BLaER1 treated with 17β-estradiol and CSF1 and Interleukin-3, amounts not matched to agents 10 nM and 100 nM (cell line): ENCODE measurements around the gene HLCS.

Experiments used
- H3K27ac ChIP-seq, 11 experiments: shearing (Covaris generic); formaldehyde crosslinking; 2 replicates each; pipeline ENCODE4 v1.8.1; 2022
- H3K27me3 ChIP-seq, 11 experiments: shearing (Covaris generic); formaldehyde crosslinking; 2 replicates each; pipeline ENCODE4 v1.8.1; 2022
- H3K36me3 ChIP-seq, 11 experiments: shearing (Covaris generic); formaldehyde crosslinking; 2 replicates each; pipeline ENCODE4 v1.8.1; 2022
- H3K4me1 ChIP-seq, 10 experiments: shearing (Covaris generic); formaldehyde crosslinking; 2 replicates each; pipeline ENCODE4 v1.8.1; 2022
- H3K4me2 ChIP-seq, 11 experiments: shearing (Covaris generic); formaldehyde crosslinking; 2 replicates each; pipeline ENCODE4 v1.8.1; 2022
- H3K4me3 ChIP-seq, 10 experiments: shearing (Covaris generic); formaldehyde crosslinking; 2 replicates each; pipeline ENCODE4 v1.8.1; 2022
- H3K9ac ChIP-seq, 11 experiments: shearing (Covaris generic); formaldehyde crosslinking; 2 replicates each; pipeline ENCODE4 v1.8.1; 2022
- H3K9me3 ChIP-seq, 11 experiments: shearing (Covaris generic); formaldehyde crosslinking; replicated peaks in 1 of 11; 2 replicates each; pipeline ENCODE4 v1.8.1; 2022
- H4K20me1 ChIP-seq, 11 experiments: shearing (Covaris generic); formaldehyde crosslinking; 2 replicates each; pipeline ENCODE4 v1.8.1; 2022
- Cebpa-rat ChIP-seq, 11 experiments: shearing (Covaris generic); IDR thresholded peaks; 2 replicates each; pipeline ENCODE4 v1.8.1; 2022

The HLCS gene

DNA sequence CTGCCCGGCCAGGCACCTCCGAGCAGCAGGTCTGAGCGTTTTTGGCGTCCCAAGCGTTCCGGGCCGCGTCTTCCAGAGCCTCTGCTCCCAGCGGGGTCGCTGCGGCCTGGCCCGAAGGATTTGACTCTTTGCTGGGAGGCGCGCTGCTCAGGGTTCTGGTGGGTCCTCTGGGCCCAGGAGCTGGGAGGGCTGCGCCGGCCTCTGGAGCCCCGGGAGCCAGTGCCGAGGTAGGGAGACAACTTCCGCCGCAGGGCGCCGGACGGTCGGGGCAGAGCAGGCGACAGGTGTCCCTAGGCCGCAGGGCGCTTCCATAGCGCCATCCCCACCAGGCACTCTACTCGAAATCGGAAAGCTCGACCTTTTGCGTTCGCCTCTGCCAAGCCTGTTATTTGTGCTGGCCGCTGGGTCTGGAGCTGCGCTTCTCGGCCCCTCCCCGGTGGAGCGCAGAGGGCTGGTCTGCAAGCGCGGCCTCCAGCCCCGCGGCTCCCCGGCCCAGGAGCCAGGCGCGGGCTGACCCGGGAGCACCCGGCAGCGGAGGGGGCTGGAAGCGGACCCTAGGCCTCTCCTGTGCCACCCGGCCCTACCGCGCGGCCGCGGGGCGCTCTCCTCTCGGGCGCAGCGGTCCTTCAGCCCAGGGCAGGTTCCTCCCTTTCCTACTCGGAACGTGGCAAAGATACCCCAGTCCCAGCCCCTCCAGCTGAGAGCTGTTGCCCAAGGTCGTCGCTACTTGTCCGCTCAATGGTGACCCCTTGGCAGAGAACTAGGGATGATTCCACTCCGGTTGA lies 265.3 kb downstream of the HLCS start:
- TF ChIP-seq Cebpa-rat (IDR thresholded peaks at IDR 0.05): no peak
- H3K4me2 ChIP-seq: peak overlapping the region in 7 of 11 experiments; percentile 0 to 95 (median 27); a peak in 9 of 22 replicates
- no peak overlapping the region for H3K9ac ChIP-seq
- peak overlapping the region in 3 of 10 experiments; percentile 14 to 33 (median 15); a peak in 2 of 20 replicates for H3K4me3 ChIP-seq
- H3K27ac ChIP-seq: no peak overlapping the region
- peaks cover 28 to 61% (median 51%) of the 10 kb centered on the region in 10 experiments for H3K4me1 ChIP-seq
- H4K20me1 ChIP-seq: peaks cover 0 to 98% (median 97%) of the 10 kb centered on the region in 11 experiments; a peak in 18 of 22 replicates
- H3K9me3 ChIP-seq: peaks cover 9 to 16% (median 13%) of the 10 kb centered on the region in 11 experiments
- H3K36me3 ChIP-seq: no peaks in the 10 kb centered on the region
- peaks cover 99 to 100% (median 100%) of the 10 kb centered on the region in 11 experiments for H3K27me3 ChIP-seq
